ENCODE measurements around the gene ZNF70.
A peak's percentile ranks its signal among the peaks of the same experiment; 100 is the strongest.

The ZNF70 gene

DNA sequence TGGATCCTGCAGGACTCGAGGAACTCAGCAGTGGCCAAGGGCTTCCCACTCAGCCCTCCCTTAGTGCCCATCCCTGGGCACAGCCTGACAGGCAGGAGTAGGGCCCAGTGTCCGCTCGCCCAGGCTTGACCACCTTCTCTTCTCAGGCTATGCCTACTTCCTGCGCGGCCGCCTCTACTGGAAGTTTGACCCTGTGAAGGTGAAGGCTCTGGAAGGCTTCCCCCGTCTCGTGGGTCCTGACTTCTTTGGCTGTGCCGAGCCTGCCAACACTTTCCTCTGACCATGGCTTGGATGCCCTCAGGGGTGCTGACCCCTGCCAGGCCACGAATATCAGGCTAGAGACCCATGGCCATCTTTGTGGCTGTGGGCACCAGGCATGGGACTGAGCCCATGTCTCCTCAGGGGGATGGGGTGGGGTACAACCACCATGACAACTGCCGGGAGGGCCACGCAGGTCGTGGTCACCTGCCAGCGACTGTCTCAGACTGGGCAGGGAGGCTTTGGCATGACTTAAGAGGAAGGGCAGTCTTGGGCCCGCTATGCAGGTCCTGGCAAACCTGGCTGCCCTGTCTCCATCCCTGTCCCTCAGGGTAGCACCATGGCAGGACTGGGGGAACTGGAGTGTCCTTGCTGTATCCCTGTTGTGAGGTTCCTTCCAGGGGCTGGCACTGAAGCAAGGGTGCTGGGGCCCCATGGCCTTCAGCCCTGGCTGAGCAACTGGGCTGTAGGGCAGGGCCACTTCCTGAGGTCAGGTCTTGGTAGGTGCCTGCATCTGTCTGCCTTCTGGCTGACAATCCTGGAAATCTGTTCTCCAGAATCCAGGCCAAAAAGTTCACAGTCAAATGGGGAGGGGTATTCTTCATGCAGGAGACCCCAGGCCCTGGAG is 32.6 kb upstream of the ZNF70 start:
- no peak for DNase-seq (ENCODE audit: low read depth)
- no peak overlapping the region for H3K4me3 ChIP-seq (ENCODE audit: low read length)
- TF ChIP-seq, protein P1, sequence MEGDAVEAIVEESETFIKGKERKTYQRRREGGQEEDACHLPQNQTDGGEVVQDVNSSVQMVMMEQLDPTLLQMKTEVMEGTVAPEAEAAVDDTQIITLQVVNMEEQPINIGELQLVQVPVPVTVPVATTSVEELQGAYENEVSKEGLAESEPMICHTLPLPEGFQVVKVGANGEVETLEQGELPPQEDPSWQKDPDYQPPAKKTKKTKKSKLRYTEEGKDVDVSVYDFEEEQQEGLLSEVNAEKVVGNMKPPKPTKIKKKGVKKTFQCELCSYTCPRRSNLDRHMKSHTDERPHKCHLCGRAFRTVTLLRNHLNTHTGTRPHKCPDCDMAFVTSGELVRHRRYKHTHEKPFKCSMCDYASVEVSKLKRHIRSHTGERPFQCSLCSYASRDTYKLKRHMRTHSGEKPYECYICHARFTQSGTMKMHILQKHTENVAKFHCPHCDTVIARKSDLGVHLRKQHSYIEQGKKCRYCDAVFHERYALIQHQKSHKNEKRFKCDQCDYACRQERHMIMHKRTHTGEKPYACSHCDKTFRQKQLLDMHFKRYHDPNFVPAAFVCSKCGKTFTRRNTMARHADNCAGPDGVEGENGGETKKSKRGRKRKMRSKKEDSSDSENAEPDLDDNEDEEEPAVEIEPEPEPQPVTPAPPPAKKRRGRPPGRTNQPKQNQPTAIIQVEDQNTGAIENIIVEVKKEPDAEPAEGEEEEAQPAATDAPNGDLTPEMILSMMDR (IDR thresholded peaks at IDR 0.05; ENCODE audit: insufficient read depth, low read depth, low read length, missing control alignments) = no peak

DNA sequence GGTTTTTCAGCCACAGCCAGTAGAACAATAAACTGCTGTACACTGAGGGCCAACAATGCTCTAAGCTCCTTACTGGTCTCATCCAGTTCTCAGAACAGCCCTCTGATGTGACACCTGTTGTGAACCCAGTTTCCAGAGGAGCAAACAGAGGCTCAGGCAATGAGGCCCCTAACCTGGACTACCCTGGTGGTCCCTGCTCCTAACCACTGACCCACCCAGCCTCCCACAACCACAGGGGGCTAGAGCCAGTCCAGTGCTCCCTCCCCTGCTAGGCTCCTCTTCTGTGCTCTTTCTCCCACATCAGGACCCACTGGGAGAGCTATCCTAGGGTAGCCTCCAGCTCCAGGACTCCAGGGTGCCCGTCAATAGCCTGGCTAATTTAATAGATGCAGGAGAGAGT is 31.8 kb upstream of the ZNF70 start:
- DNase-seq (ENCODE audit: low read depth) = no peak
- H3K4me3 ChIP-seq (ENCODE audit: low read length) = no peak overlapping the region
- TF ChIP-seq, protein P1 (IDR thresholded peaks at IDR 0.05; ENCODE audit: insufficient read depth, low read depth, low read length, missing control alignments) = no peak

GRCh38 chr22:23782252-23782651 is 31.3 kb upstream of the ZNF70 start:
- H3K4me3 ChIP-seq (ENCODE audit: low read length) = no peak overlapping the region
- no peak for DNase-seq (ENCODE audit: low read depth)
- TF ChIP-seq, protein P1 (IDR thresholded peaks at IDR 0.05; ENCODE audit: insufficient read depth, low read depth, low read length, missing control alignments) = no peak

DNA sequence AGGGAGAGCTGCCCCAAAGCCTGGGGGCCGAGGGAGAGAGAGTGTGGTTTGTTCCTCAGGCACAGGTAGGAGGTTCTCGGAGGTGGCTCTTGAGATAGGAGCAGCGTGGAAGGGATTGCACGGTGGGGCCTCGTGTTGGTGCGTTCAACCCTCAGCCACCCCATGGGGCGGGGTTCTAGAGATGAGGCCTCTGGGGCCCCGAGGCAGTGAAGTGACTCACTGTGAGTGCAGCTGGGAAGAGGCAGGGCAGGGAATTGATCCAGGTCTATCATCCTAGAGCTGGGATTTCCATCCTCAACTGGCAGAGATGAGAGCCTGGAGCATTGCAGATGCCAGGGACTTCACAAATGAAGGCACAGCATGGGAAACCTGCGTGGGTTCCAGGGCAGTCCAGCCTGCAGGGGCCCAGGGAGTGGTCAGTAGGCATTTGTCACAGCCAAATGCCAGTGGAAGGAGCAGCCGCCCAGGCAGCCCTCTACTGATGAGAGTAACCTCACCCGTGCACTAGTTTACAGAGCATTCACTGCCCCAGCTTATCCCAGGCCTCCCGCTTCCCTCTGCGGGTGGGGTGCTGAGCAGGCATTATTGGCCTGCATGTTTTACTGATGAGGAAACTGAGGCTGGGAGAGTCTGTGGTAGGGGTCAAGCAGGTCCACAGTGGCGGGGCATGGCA is 30.7 kb upstream of the ZNF70 start:
- H3K4me3 ChIP-seq (ENCODE audit: low read length) = no peak overlapping the region
- TF ChIP-seq, protein P1 (IDR thresholded peaks at IDR 0.05; ENCODE audit: insufficient read depth, low read depth, low read length, missing control alignments) = no peak
- peak; percentile 87 for DNase-seq (ENCODE audit: low read depth)

DNA sequence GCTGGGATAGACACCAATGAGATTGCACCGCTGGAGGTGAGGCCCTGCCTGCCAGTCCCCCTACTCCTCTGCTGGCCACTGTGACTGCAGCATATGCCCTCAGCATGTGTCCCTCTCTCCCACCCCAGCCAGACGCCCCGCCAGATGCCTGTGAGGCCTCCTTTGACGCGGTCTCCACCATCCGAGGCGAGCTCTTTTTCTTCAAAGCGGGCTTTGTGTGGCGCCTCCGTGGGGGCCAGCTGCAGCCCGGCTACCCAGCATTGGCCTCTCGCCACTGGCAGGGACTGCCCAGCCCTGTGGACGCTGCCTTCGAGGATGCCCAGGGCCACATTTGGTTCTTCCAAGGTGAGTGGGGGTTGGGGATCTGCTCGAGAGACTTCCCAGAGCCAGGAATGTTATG is 30.2 kb upstream of the ZNF70 start:
- TF ChIP-seq, protein P1 (IDR thresholded peaks at IDR 0.05; ENCODE audit: insufficient read depth, low read depth, low read length, missing control alignments) = no peak
- no peak for DNase-seq (ENCODE audit: low read depth)
- no peak overlapping the region for H3K4me3 ChIP-seq (ENCODE audit: low read length)

- no peak overlapping the region for H3K4me3 ChIP-seq (ENCODE audit: low read length)
- TF ChIP-seq, protein P1 (IDR thresholded peaks at IDR 0.05; ENCODE audit: insufficient read depth, low read depth, low read length, missing control alignments) = no peak
- DNase-seq (ENCODE audit: low read depth) = no peak
Measured at GRCh38 chr22:23780146-23780748, 29.3 kb upstream of the ZNF70 start.

All from epithelial cell of esophagus (primary cell).